HepG2 (cell line): ENCODE data around the gene QPCT. TPM values are rescaled to one million over a fixed set of nuclear protein-coding genes. Genes with fewer than 3 reads are reported as not detected.

Source experiments
- ATAC-seq: fragments of 200-7000 bp; cut with Tn5 transposase; 3 replicates; pipeline ENCODE4 v1.9.1; 2020; ENCODE audit warnings: mild to moderate bottlenecking, moderate library complexity
- BruUV-seq: library from RNA; stranded (reverse); fragments of 400-500 nt; replicated peaks from 2 replicates; lab custom pipeline; 2021; lab: Mats Ljungman, UMichigan
- CTCF ChIA-PET: fragments of 300-600 bp; formaldehyde crosslinking; extraction: SDS; loops from one replicate; lab custom pipeline; 2021; ENCODE audit warnings: low total read pairs, inconsistent platforms, low intra/inter-chr PET ratio; lab: Yijun Ruan, JAX
- POLR2A ChIA-PET: fragments of 350-600 bp; sonication (Branson Sonifier 250); formaldehyde crosslinking; loops from one replicate; lab custom pipeline; 2020; ENCODE audit warnings: antibody characterized with exemption, inconsistent platforms; lab: Yijun Ruan, JAX
- DNase-seq: peaks from one replicate; pipeline ENCODE4 v3.0.0-alpha.2; 2015; ENCODE audit warnings: low spot score
- FAIRE-seq: peaks from 3 replicates; lab custom pipeline; 2011; peaks lifted over from hg19 to GRCh38; lab: Jason Lieb, UNC
- H2AFZ ChIP-seq: one replicate; pipeline ENCODE4 v1.6.1; 2011; ENCODE audit warnings: low read length, inconsistent platforms
- H3K27ac ChIP-seq: fragments of 300-600 bp; 3 replicates; pipeline ENCODE4 v1.8.0; 2011; ENCODE audit warnings: mixed run types, mild to moderate bottlenecking, mixed read lengths, low read length, inconsistent platforms; ENCODE audit not compliant: insufficient read depth; ENCODE audit errors: extremely low read length
- H3K27me3 ChIP-seq, 2 experiments: fragments of 200-600 bp in 1 of 2; 2 replicates in 1 of 2; 3 replicates in 1 of 2; pipeline versions ENCODE4 v1.6.0 to v1.8.0; 2011; ENCODE audit warnings: low read length in 2 of 2, mild to moderate bottlenecking in 2 of 2, moderate library complexity in 2 of 2, inconsistent platforms in 1 of 2; ENCODE audit not compliant: insufficient read depth in 2 of 2, control insufficient read depth in 1 of 2
- H3K36me3 ChIP-seq, 2 experiments: fragments of 200-600 bp in 1 of 2; replicated peaks in 1 of 2; 2 replicates in 1 of 2; 3 replicates in 1 of 2; pipeline versions ENCODE4 v1.5.1 to v1.8.0; 2011; ENCODE audit warnings: low read length in 2 of 2, inconsistent platforms in 1 of 2; ENCODE audit not compliant: insufficient read depth in 2 of 2, control insufficient read depth in 1 of 2
- H3K4me1 ChIP-seq: 2 replicates; pipeline ENCODE4 v1.5.1; 2012; ENCODE audit warnings: low read length, inconsistent platforms; ENCODE audit not compliant: insufficient read depth
- H3K4me2 ChIP-seq: 2 replicates; pipeline ENCODE4 v1.6.0; 2011; ENCODE audit warnings: low read depth, low read length, inconsistent platforms
- H3K4me3 ChIP-seq, 3 experiments: fragments of 200-600 bp in 1 of 3; sonication (generic), shearing (Covaris generic) in 1 of 3; replicated peaks in 1 of 3; 2 replicates each; pipeline ENCODE4 v1.5.1; 2011 to 2016; ENCODE audit warnings: low read length in 3 of 3, inconsistent platforms in 2 of 3, low read depth in 2 of 3, mild to moderate bottlenecking in 2 of 3, control low read depth in 1 of 3, mixed read lengths in 1 of 3; ENCODE audit not compliant: insufficient read depth in 1 of 3
- H3K79me2 ChIP-seq: one replicate; pipeline ENCODE4 v1.6.1; 2011; ENCODE audit warnings: low read length, inconsistent platforms; ENCODE audit not compliant: insufficient read depth
- H3K9ac ChIP-seq: 2 replicates; pipeline ENCODE4 v1.6.0; 2011; ENCODE audit warnings: mild to moderate bottlenecking, low read depth, low read length, inconsistent platforms; ENCODE audit not compliant: insufficient read depth
- H3K9me3 ChIP-seq: 2 replicates; pipeline ENCODE4 v1.5.1; 2012; ENCODE audit warnings: mild to moderate bottlenecking, low read length
- H4K20me1 ChIP-seq: 2 replicates; pipeline ENCODE4 v1.6.0; 2011; ENCODE audit warnings: inconsistent platforms, mild to moderate bottlenecking, low read length, moderate library complexity; ENCODE audit not compliant: insufficient read depth
- ZNF230 ChIP-seq: sonication (generic); formaldehyde crosslinking; IDR thresholded peaks from 2 replicates; pipeline ENCODE4 v1.4.0; 2020; ENCODE audit warnings: mild to moderate bottlenecking, missing genetic modification reagents
- whole genome bisulfite sequencing: methylation state at CpG from one replicate; pipeline ENCODE4 v1.1.6; 2017; ENCODE audit warnings: low lambda C conversion rate; 5-methylcytosine and 5-hydroxymethylcytosine counted together
- in situ Hi-C: cut with HindIII; loops from 2 replicates; pipeline ENCODE4 v1.10.0; 2017; ENCODE audit warnings: low pct_unique_long_range_greater_than_20kb; ENCODE audit not compliant: extremely low pct_ligation_motif_present
- intact Hi-C: fragments of 100-400 bp; cut with micrococcal nuclease; formaldehyde crosslinking; loops from one replicate; pipeline ENCODE4 v1.10.0; 2022; ENCODE audit not compliant: unreplicated experiment
- polyA plus RNA-seq, 8 experiments: library from polyadenylated mRNA; depleted of rRNA in 3 of 8; stranded (reverse) in 7 of 8; unstranded in 1 of 8; fragments of >200 nt; fragmentation: Illumina TruSeq in 4 of 8; extraction: Trizol in 4 of 8; gene quantifications; 2 replicates each; pipeline versions ENCODE4 v1.2.1 to v1.2.3, GENCODE V29; 2011 to 2016; ENCODE audit warnings: low read depth in 4 of 8, missing spikeins in 1 of 8, mixed read lengths in 1 of 8; ENCODE audit not compliant: insufficient read depth in 1 of 8
- total RNA-seq, 5 experiments: library from RNA; depleted of rRNA; stranded (reverse); fragments of >200 nt; fragmentation: Illumina TruSeq; extraction: Trizol; gene quantifications; 2 replicates each; pipeline ENCODE4 v1.2.3, GENCODE V29; 2016; ENCODE audit warnings: low read depth in 1 of 5
- TF ChIP-seq, protein P1 (sequence below): sonication (generic); formaldehyde crosslinking; IDR thresholded peaks from 2 replicates; pipeline ENCODE4 v1.4.0; 2020; ENCODE audit warnings: missing genetic modification reagents, mild to moderate bottlenecking, borderline replicate concordance

Gene QPCT
- total and polyA plus RNA-seq, 2 of the 13 experiments (the other 11 are each of a cell fraction or from before 2014, with no cell fraction given) = 0.77 to 1.2 TPM

DNA sequence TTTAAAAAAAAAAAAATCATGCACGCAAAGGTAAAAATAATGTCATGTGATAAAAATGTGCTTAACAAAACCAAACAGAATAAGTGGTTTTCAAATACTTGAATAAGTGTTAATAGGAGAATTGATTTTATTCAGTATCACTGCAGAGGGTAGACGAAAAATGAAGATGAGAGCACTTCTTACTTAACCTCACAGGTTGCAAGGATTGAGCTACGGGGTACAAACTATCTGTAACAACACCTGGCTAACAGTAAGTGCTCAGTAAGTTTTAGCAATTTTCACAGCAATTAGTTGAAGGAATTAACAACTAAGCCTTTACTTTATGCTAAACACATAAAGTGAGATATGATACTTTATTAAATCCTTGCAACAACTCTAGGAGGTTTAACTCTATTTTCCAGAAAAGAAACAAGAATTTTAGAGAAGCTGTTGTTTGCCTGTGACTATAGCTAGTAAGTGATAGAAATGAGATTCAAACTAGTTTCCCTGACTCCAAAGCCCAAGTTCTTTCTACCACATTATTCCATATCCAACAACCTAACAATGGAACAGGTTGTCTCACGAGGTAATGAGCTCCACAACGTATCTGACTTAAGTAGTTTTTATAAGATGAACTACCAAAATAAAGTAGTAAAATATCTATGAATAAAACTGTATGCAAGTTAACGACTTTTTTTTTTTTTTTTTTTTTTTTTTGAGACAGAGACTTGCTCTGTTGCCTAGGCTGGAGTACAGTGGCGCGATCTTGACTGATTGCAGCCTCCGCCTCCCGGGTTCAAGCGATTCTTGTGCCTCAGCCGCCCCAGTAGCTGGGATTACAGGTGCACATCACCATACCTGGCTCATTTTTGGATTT lies 24.4 kb upstream of the QPCT start:
- WGBS = 98% methylated on average over 12 of the region's 12 CpGs
- CTCF ChIA-PET = no interaction called here

More for the DNA sequence above, 24.4 kb upstream of the QPCT start:
- POLR2A ChIA-PET = interaction anchor here (0.7 kb wide), 1 partner anchor 446 kb away, joined by 5 read pairs; no protein-coding TSS in a partner anchor
- no peaks in the 10 kb centered on the region for H3K9me3 ChIP-seq
- peaks cover 1 to 2% of the 10 kb centered on the region in 2 experiments; a peak in 4 of 5 replicates for H3K27me3 ChIP-seq
- no TSS peak for BruUV-seq
- FAIRE-seq = no peak
- no peak overlapping the region for H3K4me2 ChIP-seq
- DNase-seq = no peak
- in situ Hi-C loops = no loop called here
- H3K36me3 ChIP-seq = no peaks in the 10 kb centered on the region; a peak in 3 of 5 replicates
- no peak overlapping the region for H3K9ac ChIP-seq
- intact Hi-C loops = no loop called here
- H2AFZ ChIP-seq = no peak overlapping the region
- no peak for ATAC-seq
- H3K4me1 ChIP-seq = peaks cover 24% of the 10 kb centered on the region
- H4K20me1 ChIP-seq = no peaks in the 10 kb centered on the region
- TF ChIP-seq, protein P1, sequence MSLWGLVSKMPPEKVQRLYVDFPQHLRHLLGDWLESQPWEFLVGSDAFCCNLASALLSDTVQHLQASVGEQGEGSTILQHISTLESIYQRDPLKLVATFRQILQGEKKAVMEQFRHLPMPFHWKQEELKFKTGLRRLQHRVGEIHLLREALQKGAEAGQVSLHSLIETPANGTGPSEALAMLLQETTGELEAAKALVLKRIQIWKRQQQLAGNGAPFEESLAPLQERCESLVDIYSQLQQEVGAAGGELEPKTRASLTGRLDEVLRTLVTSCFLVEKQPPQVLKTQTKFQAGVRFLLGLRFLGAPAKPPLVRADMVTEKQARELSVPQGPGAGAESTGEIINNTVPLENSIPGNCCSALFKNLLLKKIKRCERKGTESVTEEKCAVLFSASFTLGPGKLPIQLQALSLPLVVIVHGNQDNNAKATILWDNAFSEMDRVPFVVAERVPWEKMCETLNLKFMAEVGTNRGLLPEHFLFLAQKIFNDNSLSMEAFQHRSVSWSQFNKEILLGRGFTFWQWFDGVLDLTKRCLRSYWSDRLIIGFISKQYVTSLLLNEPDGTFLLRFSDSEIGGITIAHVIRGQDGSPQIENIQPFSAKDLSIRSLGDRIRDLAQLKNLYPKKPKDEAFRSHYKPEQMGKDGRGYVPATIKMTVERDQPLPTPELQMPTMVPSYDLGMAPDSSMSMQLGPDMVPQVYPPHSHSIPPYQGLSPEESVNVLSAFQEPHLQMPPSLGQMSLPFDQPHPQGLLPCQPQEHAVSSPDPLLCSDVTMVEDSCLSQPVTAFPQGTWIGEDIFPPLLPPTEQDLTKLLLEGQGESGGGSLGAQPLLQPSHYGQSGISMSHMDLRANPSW (CRISPR knock-in tag) = no peak
- no peak for TF ChIP-seq ZNF230
- no peak overlapping the region for H3K27ac ChIP-seq
- peaks cover 60% of the 10 kb centered on the region for H3K79me2 ChIP-seq
- H3K4me3 ChIP-seq = no peak overlapping the region
